SK-N-SH (cell line): ENCODE results near the gene TBC1D1. TPM values are rescaled to one million over a fixed set of nuclear protein-coding genes. Genes with fewer than 3 reads are reported as not detected.

Experiments used
- CTCF ChIA-PET: fragments of 300-600, 350-600 bp; formaldehyde crosslinking; extraction: SDS; loops from one replicate; lab custom pipeline; 2021; lab: Yijun Ruan, JAX
- POLR2A ChIA-PET: fragments of 350-600 bp; sonication (Branson Sonifier 250); formaldehyde crosslinking; extraction: SDS; loops from one replicate; lab custom pipeline; 2020; ENCODE audit warnings: antibody characterized with exemption, inconsistent platforms; lab: Yijun Ruan, JAX
- DNase-seq: peaks from one replicate; pipeline ENCODE4 v3.0.0; 2012
- H2AFZ ChIP-seq: fragments of 200-600 bp; sonication (generic); 2 replicates; pipeline ENCODE4 v1.8.1; 2016; ENCODE audit warnings: antibody characterized with exemption, mild to moderate bottlenecking, low read depth
- H3F3A ChIP-seq: fragments of 200-600 bp; sonication (generic); replicated peaks from 2 replicates; pipeline ENCODE3; 2016; ENCODE audit warnings: antibody characterized with exemption, mild to moderate bottlenecking; ENCODE audit not compliant: insufficient read depth
- H3K27ac ChIP-seq, 2 experiments: fragments of 200-500 bp in 1 of 2; fragments of 200-600 bp in 1 of 2; sonication (Bioruptor generic) in 1 of 2; sonication (generic), shearing (Covaris generic) in 1 of 2; 2 replicates each; pipeline versions ENCODE4 v1.5.1 to v1.6.1; 2014 to 2016; ENCODE audit warnings: low read depth in 2 of 2, inconsistent platforms in 1 of 2, low read length in 1 of 2, mild to moderate bottlenecking in 1 of 2, mixed read lengths in 1 of 2
- H3K27me3 ChIP-seq: fragments of 200-600 bp; sonication (generic), shearing (Covaris generic); 2 replicates; pipeline ENCODE4 v1.6.1; 2016; ENCODE audit warnings: mixed run types; ENCODE audit not compliant: insufficient read depth
- H3K36me3 ChIP-seq, 2 experiments: fragments of 200-500 bp in 1 of 2; fragments of 200-600 bp in 1 of 2; sonication (Bioruptor generic) in 1 of 2; sonication (generic) in 1 of 2; replicated peaks in 1 of 2; 2 replicates each; pipeline versions ENCODE3 to v1.5.1; 2014 to 2016; ENCODE audit warnings: low read length in 1 of 2, mild to moderate bottlenecking in 1 of 2; ENCODE audit not compliant: insufficient read depth in 2 of 2, control insufficient read depth in 1 of 2
- H3K4me1 ChIP-seq, 2 experiments: fragments of 200-500 bp in 1 of 2; fragments of 200-600 bp in 1 of 2; sonication (Bioruptor generic) in 1 of 2; sonication (generic), shearing (Covaris generic) in 1 of 2; 2 replicates each; pipeline versions ENCODE4 v1.5.1 to v1.6.1; 2014 to 2016; ENCODE audit warnings: low read depth in 1 of 2, low read length in 1 of 2, mixed run types in 1 of 2; ENCODE audit not compliant: insufficient read depth in 2 of 2, control insufficient read depth in 1 of 2
- H3K4me2 ChIP-seq: fragments of 200-600 bp; sonication (generic), shearing (Covaris generic); 2 replicates; pipeline ENCODE4 v1.6.1; 2017; ENCODE audit warnings: mixed run types
- H3K4me3 ChIP-seq, 2 experiments: fragments of 200-500 bp in 1 of 2; fragments of 200-600 bp in 1 of 2; sonication (Bioruptor generic) in 1 of 2; sonication (generic), shearing (Covaris generic) in 1 of 2; 2 replicates each; pipeline versions ENCODE4 v1.5.1 to v1.8.1; 2014 to 2016; ENCODE audit warnings: low read depth in 2 of 2, inconsistent platforms in 1 of 2, low read length in 1 of 2, mild to moderate bottlenecking in 1 of 2, mixed read lengths in 1 of 2, moderate library complexity in 1 of 2
- H3K79me2 ChIP-seq: fragments of 200-600 bp; sonication (generic); 2 replicates; pipeline ENCODE4 v1.8.1; 2017; ENCODE audit warnings: mild to moderate bottlenecking; ENCODE audit not compliant: insufficient read depth
- H3K9ac ChIP-seq: fragments of 200-600 bp; sonication (generic); 2 replicates; pipeline ENCODE4 v1.6.1; 2017; ENCODE audit warnings: mixed run types
- H3K9me2 ChIP-seq: fragments of 200-600 bp; sonication (generic); 2 replicates; pipeline ENCODE4 v1.6.1; 2017; ENCODE audit warnings: mixed run types
- H3K9me3 ChIP-seq: fragments of 200-600 bp; sonication (generic); 2 replicates; pipeline ENCODE4 v1.6.1; 2017; ENCODE audit warnings: mixed run types, mild to moderate bottlenecking, moderate library complexity
- H4K20me1 ChIP-seq: fragments of 200-600 bp; sonication (generic); 2 replicates; pipeline ENCODE4 v1.6.1; 2017; ENCODE audit warnings: mild to moderate bottlenecking, mixed run types; ENCODE audit not compliant: insufficient read depth
- CTCF ChIP-seq: fragments of 200-600 bp; sonication (generic); IDR thresholded peaks from 2 replicates; pipeline ENCODE4 v1.6.1; 2017; ENCODE audit warnings: antibody characterized with exemption, mild to moderate bottlenecking, moderate library complexity
- FOSL2 ChIP-seq: IDR thresholded peaks from 2 replicates; pipeline ENCODE4 v1.4.0; 2012; ENCODE audit warnings: low read depth, mild to moderate bottlenecking, moderate library complexity, borderline replicate concordance
- FOXM1 ChIP-seq: IDR thresholded peaks from 2 replicates; pipeline ENCODE4 v1.4.0; 2012; ENCODE audit warnings: low read depth, mild to moderate bottlenecking
- JUND ChIP-seq: IDR thresholded peaks from 2 replicates; pipeline ENCODE4 v1.4.0; 2012
- MXI1 ChIP-seq: IDR thresholded peaks from 2 replicates; pipeline ENCODE4 v1.6.1; 2012; ENCODE audit warnings: mild to moderate bottlenecking, low read depth, low read length, improper control_type of control experiment
- RAD21 ChIP-seq: IDR thresholded peaks from 2 replicates; pipeline ENCODE4 v1.6.1; 2012; ENCODE audit warnings: mild to moderate bottlenecking, low read length
- RCOR1 ChIP-seq: fragments of 150-350 bp; IDR thresholded peaks from 2 replicates; pipeline ENCODE4 v1.6.1; 2017; ENCODE audit warnings: antibody characterized with exemption, low read length
- SIN3A ChIP-seq: IDR thresholded peaks from 2 replicates; pipeline ENCODE4 v1.6.1; 2012; ENCODE audit warnings: low read depth, mild to moderate bottlenecking, low read length, moderate library complexity, borderline replicate concordance
- TCF12 ChIP-seq: IDR thresholded peaks from 2 replicates; pipeline ENCODE4 v1.4.0; 2012
- WGBS: methylation state at CpG from one replicate; pipeline ENCODE4 v1.1.6; 2017; ENCODE audit warnings: low lambda C conversion rate; 5-methylcytosine and 5-hydroxymethylcytosine counted together
- polyA plus RNA-seq, 3 experiments: library from polyadenylated mRNA; depleted of rRNA; stranded (reverse); fragments of >200 nt; gene quantifications; 2 replicates each; pipeline ENCODE4 v1.2.3, GENCODE V29; 2012
- TF ChIP-seq, protein P1 (sequence below): IDR thresholded peaks from 2 replicates; pipeline ENCODE4 v1.4.0; 2012; ENCODE audit warnings: low read depth, borderline replicate concordance
- TF ChIP-seq, protein P2 (sequence below): fragments of 150-350 bp; IDR thresholded peaks from 2 replicates; pipeline ENCODE4 v1.6.1; 2017; ENCODE audit warnings: antibody characterized with exemption, low read length, low read depth, borderline replicate concordance

TBC1D1 gene
- polyA plus RNA-seq, 1 of the 3 experiments (the other 2 are of a cell fraction), result 29.8 TPM

- DNase-seq, result no peak
- H3K9me2 ChIP-seq, result no peaks in the 10 kb centered on the region
- no peaks in the 10 kb centered on the region for H3K36me3 ChIP-seq
- ChIA-PET POLR2A (no interaction called here), CTCF (interaction anchor here (0.6 kb wide), 1 partner anchor 10 kb away, joined by 3 read pairs; no protein-coding TSS in a partner anchor)
- H3K4me3 ChIP-seq, result no peak overlapping the region
- peaks cover 6 to 34% of the 10 kb centered on the region in 2 experiments for H3K4me1 ChIP-seq
- H4K20me1 ChIP-seq, result no peaks in the 10 kb centered on the region
- no peaks in the 10 kb centered on the region for H3K9me3 ChIP-seq
- H3K27ac ChIP-seq, result peak overlapping the region in 1 of 2 experiments; percentile 97; a peak in 2 of 4 replicates
- H3K9ac ChIP-seq, result peak overlapping the region; percentile 15; the same call in 1 of the 2 replicates
- no peak overlapping the region for H2AFZ ChIP-seq
- WGBS, result 78% methylated on average over 5 of the region's 5 CpGs
- no peak for TF ChIP-seq JUND
- TF ChIP-seq FOSL2, result 0 out of 2 replicates have a peak, but pooled peaks have one; percentile 19
- H3K4me2 ChIP-seq, result no peak overlapping the region
- H3F3A ChIP-seq, result peaks cover 25% of the 10 kb centered on the region
- H3K79me2 ChIP-seq, result no peaks in the 10 kb centered on the region
- H3K27me3 ChIP-seq, result no peaks in the 10 kb centered on the region
These were observed 272.5 kb downstream of the TBC1D1 start for GRCh38 chr4:38163216-38164006.

DNA sequence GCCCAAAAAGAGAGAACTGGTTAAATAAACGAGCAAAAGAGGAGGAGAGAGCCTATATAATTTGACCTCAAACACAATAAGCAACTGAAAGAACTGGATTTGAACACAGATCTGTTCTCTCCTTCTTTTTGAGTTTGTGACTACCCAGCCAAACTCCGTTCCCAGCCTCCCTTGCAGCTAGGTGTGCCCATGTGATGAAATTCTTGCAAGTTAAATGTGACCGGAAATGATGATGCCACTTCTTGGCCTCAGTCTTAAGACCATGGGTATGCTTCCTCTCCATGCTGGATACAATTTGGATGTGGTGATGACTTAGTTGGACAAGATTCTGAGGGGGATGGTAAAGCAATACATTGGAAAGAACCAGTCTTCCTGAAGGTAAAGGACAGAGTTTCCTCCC is 273.5 kb downstream of the TBC1D1 start:
- H3K9ac ChIP-seq, result no peak overlapping the region
- H3K4me2 ChIP-seq, result no peak overlapping the region
- no peaks in the 10 kb centered on the region for H3K9me3 ChIP-seq
- no peaks in the 10 kb centered on the region for H4K20me1 ChIP-seq
- H2AFZ ChIP-seq, result no peak overlapping the region
- H3K4me1 ChIP-seq, result peaks cover 6 to 34% of the 10 kb centered on the region in 2 experiments
- no peak for DNase-seq
- H3K36me3 ChIP-seq, result no peaks in the 10 kb centered on the region
- POLR2A ChIA-PET, result no interaction called here
- no peak overlapping the region for H3K4me3 ChIP-seq
- H3K27me3 ChIP-seq, result no peaks in the 10 kb centered on the region
- TF ChIP-seq TCF12, result no peak
- TF ChIP-seq RAD21, result no peak
- no peak for TF ChIP-seq CTCF
- no peak for TF ChIP-seq MXI1
- no peak for TF ChIP-seq RCOR1
- TF ChIP-seq, protein P1, sequence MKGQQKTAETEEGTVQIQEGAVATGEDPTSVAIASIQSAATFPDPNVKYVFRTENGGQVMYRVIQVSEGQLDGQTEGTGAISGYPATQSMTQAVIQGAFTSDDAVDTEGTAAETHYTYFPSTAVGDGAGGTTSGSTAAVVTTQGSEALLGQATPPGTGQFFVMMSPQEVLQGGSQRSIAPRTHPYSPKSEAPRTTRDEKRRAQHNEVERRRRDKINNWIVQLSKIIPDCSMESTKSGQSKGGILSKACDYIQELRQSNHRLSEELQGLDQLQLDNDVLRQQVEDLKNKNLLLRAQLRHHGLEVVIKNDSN, result no peak
- no peak for TF ChIP-seq SIN3A
- no peak for TF ChIP-seq FOXM1
- TF ChIP-seq, protein P2, sequence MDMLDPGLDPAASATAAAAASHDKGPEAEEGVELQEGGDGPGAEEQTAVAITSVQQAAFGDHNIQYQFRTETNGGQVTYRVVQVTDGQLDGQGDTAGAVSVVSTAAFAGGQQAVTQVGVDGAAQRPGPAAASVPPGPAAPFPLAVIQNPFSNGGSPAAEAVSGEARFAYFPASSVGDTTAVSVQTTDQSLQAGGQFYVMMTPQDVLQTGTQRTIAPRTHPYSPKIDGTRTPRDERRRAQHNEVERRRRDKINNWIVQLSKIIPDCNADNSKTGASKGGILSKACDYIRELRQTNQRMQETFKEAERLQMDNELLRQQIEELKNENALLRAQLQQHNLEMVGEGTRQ, result no peak
- TF ChIP-seq FOSL2, result no peak
- TF ChIP-seq, all 33 proteins: peak for 0
- CTCF ChIA-PET, result interaction anchor here (0.6 to 0.7 kb wide), 2 partner anchors 11 to 16 kb away, joined by 3 read pairs; no protein-coding TSS in a partner anchor
- 62% methylated on average over 3 of the region's 3 CpGs for WGBS
- Histone ChIP-seq H3K79me2 (no peaks in the 10 kb centered on the region), H3F3A (peaks cover 25% of the 10 kb centered on the region), H3K27ac (peak overlapping the region in 1 of 2 experiments; percentile 97; a peak in 2 of 4 replicates), H3K9me2 (no peaks in the 10 kb centered on the region)
